GM18520 (cell line): ENCODE data around the gene ARHGEF5.
A peak's percentile ranks its signal among the peaks of the same experiment; 100 is the strongest.

Experiments used
- ATAC-seq: cut with Tn5 transposase; IDR thresholded peaks from one replicate; pipeline ENCODE4 v1.9.1; 2021; ENCODE audit not compliant: unreplicated experiment

Gene ARHGEF5

GRCh38 chr7:144379776-144380384 lies 24.7 kb downstream of the ARHGEF5 start:
- ATAC-seq = no peak

- peak; percentile 52 for ATAC-seq
These were observed 28.9 kb downstream of the ARHGEF5 start for GRCh38 chr7:144384071-144384470.

DNA sequence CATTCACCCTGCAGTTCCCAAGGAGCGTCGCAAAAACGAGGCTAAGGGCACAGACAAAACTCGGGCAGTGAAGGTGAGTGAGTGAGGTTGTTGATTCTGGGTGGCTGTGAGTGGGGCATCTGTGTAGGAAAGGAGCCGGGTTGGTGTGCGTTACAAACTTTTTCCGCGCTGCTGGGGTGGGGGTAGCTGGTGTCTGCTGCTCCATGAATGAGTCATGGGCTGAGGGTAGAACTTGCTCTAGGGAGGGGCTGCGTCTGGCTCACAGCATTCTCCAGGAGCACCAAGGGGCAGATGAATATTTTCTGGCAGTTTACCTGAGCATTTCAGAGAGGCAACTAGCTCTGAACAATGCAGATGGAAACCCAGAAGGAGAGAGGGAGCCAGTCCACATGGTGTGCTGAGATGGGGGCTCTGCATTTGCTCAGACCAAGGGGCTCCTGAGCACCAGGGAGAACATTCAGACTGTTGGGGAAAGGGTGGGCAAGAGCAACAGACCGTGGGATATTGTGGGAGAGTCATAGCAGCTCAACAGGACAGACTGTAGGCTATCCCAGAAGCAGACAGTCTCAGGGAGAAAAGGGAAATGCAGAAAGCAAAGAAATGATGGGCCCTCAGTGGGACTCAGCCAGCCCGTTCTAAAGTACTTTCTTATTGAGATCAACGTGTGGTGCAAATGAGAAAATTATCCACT lies 29.5 kb downstream of the ARHGEF5 start:
- ATAC-seq = no peak

DNA sequence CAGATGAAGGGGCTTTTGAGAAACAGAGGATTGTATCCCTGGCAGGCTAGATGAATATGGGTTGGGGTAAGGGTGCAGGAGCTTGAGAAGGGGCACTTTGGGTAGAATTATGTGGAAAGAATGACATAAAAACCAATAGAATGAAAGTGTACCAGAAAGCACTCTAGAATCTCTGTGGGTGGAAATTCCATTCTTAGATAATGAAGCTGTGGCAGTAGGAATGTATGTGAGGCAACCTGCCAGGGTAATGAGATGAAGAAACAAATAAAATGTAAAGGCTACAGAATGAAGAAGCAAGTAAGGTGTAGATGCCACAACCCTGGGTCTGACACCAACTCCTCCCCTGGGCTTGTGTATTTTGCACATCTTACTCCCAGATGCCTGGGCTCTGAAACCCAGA lies 31.5 kb downstream of the ARHGEF5 start:
- ATAC-seq = no peak

DNA sequence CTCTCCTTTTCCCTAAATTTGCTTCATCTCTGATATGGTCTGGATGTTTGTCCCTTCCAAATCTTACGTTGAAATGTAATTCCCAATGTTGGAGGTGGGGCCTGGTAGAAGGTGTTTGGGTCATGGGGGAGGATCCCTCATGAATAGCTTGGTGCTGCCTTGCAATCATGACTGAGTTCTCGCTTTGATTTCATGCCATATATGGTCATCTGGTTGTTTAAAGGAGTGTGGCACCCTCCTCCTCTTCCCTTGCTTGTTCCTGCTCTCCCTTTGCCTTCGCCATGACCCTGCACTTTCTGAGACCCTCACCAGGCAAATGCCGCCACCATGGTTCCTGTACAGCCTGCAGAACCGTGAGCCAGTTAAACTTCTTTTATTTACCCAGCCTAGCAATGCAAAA lies 33.7 kb downstream of the ARHGEF5 start:
- ATAC-seq = no peak

- no peak for ATAC-seq
These were observed 35.3 kb downstream of the ARHGEF5 start for GRCh38 chr7:144390481-144390880.

DNA sequence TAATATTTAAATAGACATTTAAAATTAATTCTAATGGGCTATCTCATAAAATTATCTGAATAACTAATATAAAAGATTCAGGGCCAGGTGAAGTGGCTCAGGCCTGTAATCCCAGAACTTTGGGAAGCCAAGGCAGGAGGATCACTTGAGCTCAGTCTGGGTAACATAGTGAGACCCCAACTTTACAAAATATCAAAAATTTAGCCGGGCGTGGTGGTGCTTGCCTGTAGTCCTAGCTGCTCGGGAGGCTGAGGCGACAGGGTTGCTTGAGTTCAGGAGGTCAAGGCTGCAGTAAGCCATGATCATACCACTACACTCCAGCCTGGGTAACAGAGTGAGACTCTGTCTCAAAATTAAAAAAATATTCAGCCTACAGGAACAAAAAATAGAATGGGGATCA lies 35.8 kb downstream of the ARHGEF5 start:
- ATAC-seq = no peak

GRCh38 chr7:144391823-144392255 lies 36.6 kb downstream of the ARHGEF5 start:
- ATAC-seq = peak; percentile 71

DNA sequence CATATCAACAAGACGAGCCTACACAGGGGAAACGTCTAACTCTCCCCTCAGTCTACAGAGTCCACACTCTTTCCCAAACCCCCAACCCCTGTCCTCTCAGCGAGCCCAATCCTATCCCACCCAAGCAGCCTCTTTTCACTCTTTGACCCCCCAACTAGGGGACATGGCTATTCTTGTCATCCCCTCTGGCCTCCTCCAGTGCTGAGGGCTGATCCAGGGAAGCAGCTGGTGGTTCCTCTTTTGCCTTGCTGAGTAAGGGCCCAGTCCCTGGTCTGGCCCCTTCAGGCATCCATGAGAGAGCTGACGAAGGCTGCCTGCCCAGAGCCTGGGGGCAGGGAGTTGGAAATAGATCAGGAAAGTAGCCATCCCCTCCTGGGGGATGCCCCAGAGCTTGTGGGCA lies 41.9 kb downstream of the ARHGEF5 start:
- no peak for ATAC-seq

- no peak for ATAC-seq
These were observed 43.1 kb downstream of the ARHGEF5 start for GRCh38 chr7:144398291-144398690.

- ATAC-seq = no peak
These were observed 43.7 kb downstream of the ARHGEF5 start for GRCh38 chr7:144398911-144399310.

DNA sequence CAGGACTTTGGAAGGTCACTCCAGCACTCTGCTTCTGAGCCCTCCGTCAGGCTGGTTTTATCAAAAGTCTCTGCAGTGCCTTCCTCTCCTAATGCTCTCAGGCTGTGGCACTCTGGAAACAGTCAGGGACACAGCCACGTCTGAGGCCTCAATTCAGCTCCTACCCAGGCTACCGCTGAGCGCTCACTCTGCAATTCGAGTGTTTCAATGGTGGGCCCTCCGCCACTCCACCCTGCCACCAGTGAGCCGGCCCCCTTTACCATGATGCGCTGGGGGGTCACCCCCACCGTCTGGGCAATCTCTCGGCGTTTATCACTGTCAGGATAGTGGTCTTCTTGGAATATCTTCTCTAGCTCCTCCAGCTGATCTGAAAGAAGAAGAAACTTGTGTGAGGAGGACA lies 44.7 kb downstream of the ARHGEF5 start:
- no peak for ATAC-seq

GRCh38 chr7:144401490-144401889 lies 46.3 kb downstream of the ARHGEF5 start:
- no peak for ATAC-seq

GRCh38 chr7:144403102-144403501 lies 47.9 kb downstream of the ARHGEF5 start:
- ATAC-seq = no peak

DNA sequence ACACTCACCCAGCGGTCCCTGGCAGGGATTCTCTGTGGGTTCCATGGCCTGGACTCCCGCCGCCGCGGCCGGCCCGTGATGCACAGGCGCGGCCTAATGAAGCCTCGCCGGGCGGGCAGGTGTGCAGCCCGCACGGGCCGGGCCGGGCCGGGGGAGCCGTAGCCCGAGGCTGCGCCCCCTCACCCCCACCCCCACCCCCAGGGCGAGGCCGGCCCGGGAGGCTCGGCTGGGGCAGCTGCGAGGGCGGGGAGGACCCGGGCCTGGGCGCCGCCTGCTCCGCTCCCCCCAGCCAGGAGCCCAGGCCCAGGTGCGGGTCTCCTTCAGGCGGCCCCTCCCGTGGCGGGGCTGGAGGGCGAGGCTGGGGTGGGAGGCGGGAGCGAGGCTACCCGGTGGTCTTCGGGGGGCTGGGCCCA lies 48.5 kb downstream of the ARHGEF5 start, which contains the start of gene NOBOX:
TSS of gene NOBOX (minus strand) at position 45 of the 413 bp plus-strand sequence.
- no peak for ATAC-seq

DNA sequence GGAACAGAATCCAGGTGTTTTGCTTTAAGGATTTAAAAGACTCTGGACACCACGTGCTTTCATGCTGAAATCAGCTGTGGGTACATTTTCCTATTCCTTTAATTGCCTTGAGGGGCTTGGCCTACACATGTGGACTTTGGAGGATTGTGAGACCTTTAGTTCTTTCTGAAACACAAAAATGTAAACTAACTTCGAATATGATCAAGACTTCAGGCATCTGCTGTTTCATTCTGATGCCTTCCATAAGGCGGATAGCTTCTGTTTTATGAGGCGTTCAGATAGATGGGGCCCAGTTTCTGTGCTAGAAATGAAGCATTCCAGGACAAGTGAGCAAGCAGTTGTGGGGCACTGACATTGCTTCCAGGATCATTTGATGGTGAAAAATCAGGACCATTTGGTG lies 49.7 kb downstream of the ARHGEF5 start:
- ATAC-seq = no peak

GRCh38 chr7:144407266-144407931 lies 52.2 kb downstream of the ARHGEF5 start:
- ATAC-seq = no peak

GRCh38 chr7:144408121-144408520 lies 52.9 kb downstream of the ARHGEF5 start:
- no peak for ATAC-seq

DNA sequence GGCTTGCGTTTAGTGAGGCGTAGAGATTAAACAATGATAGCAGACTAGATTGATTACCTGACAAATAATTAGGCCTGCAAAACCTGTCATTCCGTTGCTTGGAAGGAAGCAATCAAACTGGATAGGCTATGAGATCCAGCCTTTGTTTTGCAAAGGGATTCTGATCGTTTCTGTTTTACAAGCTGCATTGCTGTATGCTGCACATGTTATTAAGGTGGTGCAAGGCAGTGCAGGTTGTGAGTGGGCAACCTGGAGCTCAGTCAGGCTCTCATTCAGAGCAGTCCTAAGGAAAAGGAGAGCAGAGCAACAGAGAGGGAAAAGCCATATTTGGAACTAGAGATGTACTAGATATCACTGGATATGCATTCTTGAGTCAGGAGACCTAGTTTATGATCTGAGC lies 55.2 kb downstream of the ARHGEF5 start:
- ATAC-seq = no peak

DNA sequence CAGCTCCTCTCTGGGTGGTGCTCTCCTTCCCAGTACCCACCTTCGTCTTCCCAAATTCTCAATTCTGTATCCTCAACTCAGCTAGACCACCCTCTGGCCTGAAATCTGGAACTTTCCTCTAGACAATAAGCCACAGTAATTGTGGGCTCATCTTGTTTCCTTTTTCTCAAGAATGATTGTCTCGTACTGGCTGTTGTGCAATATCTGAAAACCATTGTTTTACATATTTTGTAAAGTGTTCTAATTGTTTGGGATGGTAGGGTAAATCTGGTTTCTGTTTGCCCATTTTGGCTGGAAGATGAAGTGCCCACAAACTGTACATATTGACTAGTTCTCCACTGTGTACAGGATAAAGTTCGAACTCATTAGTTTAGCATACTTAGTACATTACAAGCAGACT lies 59.6 kb downstream of the ARHGEF5 start:
- ATAC-seq = no peak

GRCh38 chr7:144415858-144416257 lies 60.7 kb downstream of the ARHGEF5 start:
- no peak for ATAC-seq

- ATAC-seq = no peak
These were observed 61.1 kb downstream of the ARHGEF5 start for GRCh38 chr7:144416341-144416740.
